ENCODE data around the gene UNC5B.

- TF ChIP-seq POLR2A (IDR thresholded peaks at IDR 0.05) (no peak), CTCF (IDR thresholded peaks at IDR 0.05) (no peak)
These were observed 25.7 kb downstream of the UNC5B start for GRCh38 chr10:71237843-71238623.
